ENCODE results near the gene HGD.

DNA sequence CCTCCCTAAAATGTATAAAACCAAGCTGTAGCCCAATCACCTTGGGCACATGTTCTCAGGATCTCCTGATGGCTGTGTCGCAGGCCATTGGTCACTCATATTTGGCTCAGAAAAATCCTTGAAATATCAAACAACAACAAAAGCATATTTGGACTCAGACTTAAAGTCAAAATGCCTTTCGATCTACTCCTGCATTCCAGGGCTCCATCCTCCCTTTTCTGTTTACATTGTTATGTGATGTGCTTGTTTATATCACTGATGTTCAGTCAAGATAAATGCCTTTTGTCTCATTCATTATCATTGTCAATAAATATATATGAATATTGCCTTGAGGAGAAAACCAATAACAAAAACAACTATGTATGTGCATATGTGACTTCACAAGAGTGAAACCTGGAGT is 31.7 kb downstream of the HGD start:
- no peak for TF ChIP-seq POLR2A (IDR thresholded peaks at IDR 0.05)
- TF ChIP-seq, protein P1, sequence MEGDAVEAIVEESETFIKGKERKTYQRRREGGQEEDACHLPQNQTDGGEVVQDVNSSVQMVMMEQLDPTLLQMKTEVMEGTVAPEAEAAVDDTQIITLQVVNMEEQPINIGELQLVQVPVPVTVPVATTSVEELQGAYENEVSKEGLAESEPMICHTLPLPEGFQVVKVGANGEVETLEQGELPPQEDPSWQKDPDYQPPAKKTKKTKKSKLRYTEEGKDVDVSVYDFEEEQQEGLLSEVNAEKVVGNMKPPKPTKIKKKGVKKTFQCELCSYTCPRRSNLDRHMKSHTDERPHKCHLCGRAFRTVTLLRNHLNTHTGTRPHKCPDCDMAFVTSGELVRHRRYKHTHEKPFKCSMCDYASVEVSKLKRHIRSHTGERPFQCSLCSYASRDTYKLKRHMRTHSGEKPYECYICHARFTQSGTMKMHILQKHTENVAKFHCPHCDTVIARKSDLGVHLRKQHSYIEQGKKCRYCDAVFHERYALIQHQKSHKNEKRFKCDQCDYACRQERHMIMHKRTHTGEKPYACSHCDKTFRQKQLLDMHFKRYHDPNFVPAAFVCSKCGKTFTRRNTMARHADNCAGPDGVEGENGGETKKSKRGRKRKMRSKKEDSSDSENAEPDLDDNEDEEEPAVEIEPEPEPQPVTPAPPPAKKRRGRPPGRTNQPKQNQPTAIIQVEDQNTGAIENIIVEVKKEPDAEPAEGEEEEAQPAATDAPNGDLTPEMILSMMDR (IDR thresholded peaks at IDR 0.05) = no peak
- no peak for TF ChIP-seq EP300 (IDR thresholded peaks at IDR 0.05)
- no peak for TF ChIP-seq POLR2AphosphoS5 (IDR thresholded peaks at IDR 0.05)
